Measurements from ENCODE around the gene PRR36. TPM values are rescaled to one million over a fixed set of nuclear protein-coding genes. Genes with fewer than 3 reads are reported as not detected.

The PRR36 gene
- total RNA-seq, 1 experiment from 2014 or later, result 21.9 TPM

- TF ChIP-seq AFF4 (CRISPR knock-in tag; IDR thresholded peaks at IDR 0.05; ENCODE audit: borderline replicate concordance) (no peak), ZNF138 (CRISPR knock-in tag; conservative IDR thresholded peaks at IDR 0.05) (no peak), ZNF263 (CRISPR knock-in tag; IDR thresholded peaks at IDR 0.05; ENCODE audit: low read depth) (no peak)
Observed at GRCh38 chr19:7911508-7912143, 37.4 kb upstream of the PRR36 start (continued).

- H3K36me3 Mint-ChIP-seq, result peaks cover 11% of the 10 kb centered on the region
- ATAC-seq (no peak), DNase-seq (ENCODE audit: low spot score) (no peak)
- POLR2A ChIA-PET, result no interaction called here
- no peak overlapping the region for H3K4me3 Mint-ChIP-seq
- TF ChIP-seq USF1 (CRISPR knock-in tag; IDR thresholded peaks at IDR 0.05) (no peak), HMGA2 (CRISPR knock-in tag; IDR thresholded peaks at IDR 0.05) (no peak), GABPB1 (CRISPR knock-in tag; IDR thresholded peaks at IDR 0.05) (no peak), NFYB (CRISPR knock-in tag; conservative IDR thresholded peaks at IDR 0.05; ENCODE audit: low read depth) (no peak)
- CTCF ChIA-PET, result interaction anchor here (1.1 to 1.4 kb wide), 2 partner anchors 49 to 52 kb away, joined by 3 read pairs; no protein-coding TSS in a partner anchor
- no peak overlapping the region for H3K27ac Mint-ChIP-seq
- no peaks in the 10 kb centered on the region for H3K9me3 Mint-ChIP-seq
- peaks cover 14% of the 10 kb centered on the region for H3K27me3 Mint-ChIP-seq (ENCODE audit: low read depth)
- H3K4me1 Mint-ChIP-seq, result peaks cover 4% of the 10 kb centered on the region
Observed at GRCh38 chr19:7910321-7911161, 36.4 kb upstream of the PRR36 start.

GRCh38 chr19:7909471-7910067 lies 35.4 kb upstream of the PRR36 start:
- Mint-ChIP-seq H3K27me3 (ENCODE audit: low read depth) (peaks cover 5% of the 10 kb centered on the region), H3K36me3 (peaks cover 11% of the 10 kb centered on the region), H3K4me3 (no peak overlapping the region), H3K9me3 (no peaks in the 10 kb centered on the region), H3K4me1 (peaks cover 10% of the 10 kb centered on the region), H3K27ac (no peak overlapping the region)
- TF ChIP-seq ATF3 (CRISPR knock-in tag; conservative IDR thresholded peaks at IDR 0.05) (no peak), NFYB (CRISPR knock-in tag; conservative IDR thresholded peaks at IDR 0.05; ENCODE audit: low read depth) (no peak), KAT7 (CRISPR knock-in tag; IDR thresholded peaks at IDR 0.05; ENCODE audit: borderline replicate concordance) (no peak)
- ATAC-seq (no peak), DNase-seq (ENCODE audit: low spot score) (no peak)
- CTCF ChIA-PET, result interaction anchor here (1.0 to 5.1 kb wide), 7 partner anchors 9 to 229 kb away, joined by 3 to 70 read pairs (median 8); partner anchors contain the start of genes SNAPC2 and TRAPPC5
- POLR2A ChIA-PET, result no interaction called here

GRCh38 chr19:7908742-7909461 lies 34.7 kb upstream of the PRR36 start:
- ATAC-seq, result peak; percentile 47
- no peak for DNase-seq (ENCODE audit: low spot score)
- TF ChIP-seq ZNF396 (CRISPR knock-in tag; IDR thresholded peaks at IDR 0.05; ENCODE audit: borderline replicate concordance) (no peak), FOXP4 (CRISPR knock-in tag; IDR thresholded peaks at IDR 0.05) (no peak), ELF4 (CRISPR knock-in tag; IDR thresholded peaks at IDR 0.05; ENCODE audit: low read depth) (no peak), PREB (CRISPR knock-in tag; IDR thresholded peaks at IDR 0.05; ENCODE audit: borderline replicate concordance) (no peak)
- Mint-ChIP-seq H3K9me3 (no peaks in the 10 kb centered on the region), H3K27ac (no peak overlapping the region), H3K27me3 (ENCODE audit: low read depth) (no peaks in the 10 kb centered on the region; the same call in 1 of the 2 replicates), H3K36me3 (peaks cover 11% of the 10 kb centered on the region), H3K4me3 (no peak overlapping the region), H3K4me1 (peaks cover 12% of the 10 kb centered on the region)
- CTCF ChIA-PET, result interaction anchor here (0.6 to 5.1 kb wide), 17 partner anchors 10 to 279 kb away, joined by 3 to 70 read pairs (median 5); partner anchors contain the start of genes LRRC8E, PET100, PRR36 and SNAPC2
- POLR2A ChIA-PET, result interaction anchor here (1.3 kb wide), 1 partner anchor 8 kb away, joined by 4 read pairs; no protein-coding TSS in a partner anchor
